ENCODE measurements around the gene LYST.

LYST gene

DNA sequence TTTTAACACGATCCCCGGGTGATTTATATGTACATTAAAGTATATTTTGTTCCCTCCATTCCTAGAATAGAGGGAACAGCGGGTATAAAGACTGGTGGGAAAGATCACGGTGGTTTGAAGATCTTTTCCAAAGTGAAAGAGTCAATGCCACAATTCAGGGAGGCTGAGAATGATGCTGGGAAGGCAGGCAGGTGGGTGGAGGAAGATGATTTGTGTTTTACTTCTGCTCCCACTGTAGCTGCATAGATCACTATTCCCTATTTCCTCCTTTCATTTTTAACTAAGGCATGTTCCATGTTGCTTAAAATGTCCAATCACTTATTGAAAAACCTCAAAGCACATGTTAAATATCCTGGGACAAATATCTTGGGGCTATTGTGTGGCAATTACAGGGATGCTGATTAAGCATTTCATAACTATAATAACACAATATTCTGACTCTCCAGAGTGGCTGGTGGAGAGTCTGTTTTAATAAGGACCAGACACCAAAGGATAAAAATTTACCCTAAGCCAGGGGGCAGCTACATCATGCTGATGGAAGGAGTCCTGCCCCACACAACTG, 8.4 kb upstream of the LYST start:
- no peak overlapping the region for H3K4me3 ChIP-seq (ENCODE audit: low read depth, low read length)

DNA sequence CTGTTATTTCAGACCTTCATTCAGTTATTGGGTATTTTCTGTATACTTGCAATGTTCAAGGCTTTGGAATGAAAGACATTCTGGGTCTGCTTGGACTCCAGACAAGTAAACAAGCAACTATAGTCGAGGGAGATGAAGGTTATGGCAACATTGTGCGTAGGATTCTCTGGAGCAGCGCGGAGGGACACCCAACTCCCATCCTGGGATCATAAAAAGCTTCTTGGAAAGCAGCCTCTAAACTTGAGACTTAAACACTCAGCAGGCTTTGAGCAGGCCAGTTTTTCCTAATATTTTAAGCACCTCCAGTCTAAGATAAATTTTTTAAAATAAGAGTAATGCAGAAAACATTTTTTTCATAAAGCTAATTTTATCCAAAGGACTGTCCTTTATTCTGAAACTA, 7.6 kb upstream of the LYST start:
- H3K4me3 ChIP-seq (ENCODE audit: low read depth, low read length), result no peak overlapping the region
- TF ChIP-seq, protein P1, sequence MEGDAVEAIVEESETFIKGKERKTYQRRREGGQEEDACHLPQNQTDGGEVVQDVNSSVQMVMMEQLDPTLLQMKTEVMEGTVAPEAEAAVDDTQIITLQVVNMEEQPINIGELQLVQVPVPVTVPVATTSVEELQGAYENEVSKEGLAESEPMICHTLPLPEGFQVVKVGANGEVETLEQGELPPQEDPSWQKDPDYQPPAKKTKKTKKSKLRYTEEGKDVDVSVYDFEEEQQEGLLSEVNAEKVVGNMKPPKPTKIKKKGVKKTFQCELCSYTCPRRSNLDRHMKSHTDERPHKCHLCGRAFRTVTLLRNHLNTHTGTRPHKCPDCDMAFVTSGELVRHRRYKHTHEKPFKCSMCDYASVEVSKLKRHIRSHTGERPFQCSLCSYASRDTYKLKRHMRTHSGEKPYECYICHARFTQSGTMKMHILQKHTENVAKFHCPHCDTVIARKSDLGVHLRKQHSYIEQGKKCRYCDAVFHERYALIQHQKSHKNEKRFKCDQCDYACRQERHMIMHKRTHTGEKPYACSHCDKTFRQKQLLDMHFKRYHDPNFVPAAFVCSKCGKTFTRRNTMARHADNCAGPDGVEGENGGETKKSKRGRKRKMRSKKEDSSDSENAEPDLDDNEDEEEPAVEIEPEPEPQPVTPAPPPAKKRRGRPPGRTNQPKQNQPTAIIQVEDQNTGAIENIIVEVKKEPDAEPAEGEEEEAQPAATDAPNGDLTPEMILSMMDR (IDR thresholded peaks at IDR 0.05; ENCODE audit: insufficient read depth, low read depth, low read length, missing control alignments), result no peak
- no peak for DNase-seq (ENCODE audit: low read depth)

More for the DNA sequence above, 8.4 kb upstream of the LYST start:
- no peak for DNase-seq (ENCODE audit: low read depth)
- TF ChIP-seq, protein P1 (IDR thresholded peaks at IDR 0.05; ENCODE audit: insufficient read depth, low read depth, low read length, missing control alignments), result no peak

DNA sequence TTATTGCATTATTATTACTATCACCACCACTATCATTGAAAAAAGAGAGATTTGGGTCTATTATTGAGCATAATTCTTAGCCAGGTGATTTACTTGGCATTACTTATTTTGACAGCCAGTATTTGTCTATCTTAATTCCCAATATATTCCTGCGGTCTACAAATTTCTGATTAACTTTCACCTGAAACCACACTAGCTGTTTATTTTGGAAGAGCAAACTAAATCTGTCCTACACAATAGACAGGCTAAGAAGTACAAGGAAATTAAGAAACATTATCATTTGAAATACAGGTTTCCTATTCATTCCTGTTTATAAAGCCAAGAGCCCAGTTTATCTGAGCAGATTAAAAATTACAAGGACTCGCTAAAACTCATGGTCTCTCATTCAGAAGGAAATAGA, 6.9 kb upstream of the LYST start:
- H3K4me3 ChIP-seq (ENCODE audit: low read depth, low read length), result no peak overlapping the region
- DNase-seq (ENCODE audit: low read depth), result no peak
- TF ChIP-seq, protein P1 (IDR thresholded peaks at IDR 0.05; ENCODE audit: insufficient read depth, low read depth, low read length, missing control alignments), result no peak

DNA sequence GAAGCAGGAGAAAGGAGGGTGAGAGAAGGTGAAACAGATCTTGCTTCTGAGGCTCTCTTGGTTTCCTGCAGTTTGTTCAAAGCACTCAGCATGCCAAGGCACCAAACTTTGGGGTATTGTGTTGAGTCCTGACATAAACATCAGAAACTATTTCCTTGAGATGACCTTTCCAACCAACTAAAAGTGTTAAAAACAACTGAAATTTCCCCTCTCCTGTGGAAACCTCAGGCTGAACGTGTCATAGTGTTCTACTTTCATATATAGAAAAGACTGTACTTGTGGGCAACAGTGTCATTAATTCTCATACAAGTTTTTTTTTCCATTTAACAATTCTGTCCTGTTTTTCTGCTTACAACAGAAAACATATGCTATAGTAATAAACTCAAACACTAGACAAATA, 6.3 kb upstream of the LYST start:
- TF ChIP-seq, protein P1 (IDR thresholded peaks at IDR 0.05; ENCODE audit: insufficient read depth, low read depth, low read length, missing control alignments), result no peak
- peak; percentile 35 for DNase-seq (ENCODE audit: low read depth)
- H3K4me3 ChIP-seq (ENCODE audit: low read depth, low read length), result no peak overlapping the region

DNA sequence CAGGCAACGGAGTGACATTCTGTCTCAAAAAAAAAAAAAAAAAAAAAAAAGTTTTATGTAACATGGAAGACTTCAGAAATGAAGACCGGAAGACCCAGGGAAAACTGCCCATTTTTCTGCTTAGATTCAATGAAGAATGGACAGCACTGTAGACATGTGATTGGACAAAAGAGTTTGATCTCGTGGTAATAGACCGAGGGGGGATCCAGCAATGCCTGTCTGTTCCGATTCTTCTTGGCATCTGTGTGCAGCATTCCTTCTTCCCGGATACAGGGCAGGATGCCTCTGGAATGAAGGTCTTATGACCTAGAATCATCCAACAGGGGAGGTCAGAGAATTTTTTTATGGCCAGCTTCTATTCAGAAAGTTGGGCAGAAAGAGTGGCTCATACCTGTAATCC, 5.6 kb upstream of the LYST start:
- no peak for DNase-seq (ENCODE audit: low read depth)
- TF ChIP-seq, protein P1 (IDR thresholded peaks at IDR 0.05; ENCODE audit: insufficient read depth, low read depth, low read length, missing control alignments), result no peak

DNA sequence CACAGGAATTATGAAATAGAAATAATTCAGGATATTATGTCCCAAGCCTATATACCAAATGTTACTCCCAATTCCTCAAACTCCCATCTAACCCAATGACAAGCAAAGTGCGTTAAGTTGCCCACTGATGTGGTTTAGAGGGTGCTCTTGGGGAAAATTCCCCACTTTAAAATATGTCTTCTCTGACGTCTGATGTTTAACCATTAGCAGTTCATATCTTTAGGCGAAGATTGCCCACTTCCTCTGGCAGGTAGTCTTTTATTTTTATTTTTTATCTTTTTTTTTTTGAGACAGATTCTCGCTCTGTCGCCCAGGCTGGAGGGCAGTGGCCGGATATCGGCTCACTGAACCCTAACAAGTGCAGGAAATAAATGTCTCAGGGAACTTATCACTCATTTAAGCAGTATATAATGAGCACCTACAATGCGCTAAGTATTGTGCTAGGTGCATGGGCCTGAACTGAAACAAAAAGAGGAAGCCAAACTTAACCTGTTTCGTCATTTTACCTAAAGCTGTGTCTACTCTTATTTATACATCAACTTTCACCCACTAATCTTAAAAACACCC, 1.3 kb upstream of the LYST start:
- peak; percentile 65 for DNase-seq (ENCODE audit: low read depth)
- TF ChIP-seq, protein P1 (IDR thresholded peaks at IDR 0.05; ENCODE audit: insufficient read depth, low read depth, low read length, missing control alignments), result no peak
- peak overlapping the region; percentile 84 for H3K4me3 ChIP-seq (ENCODE audit: low read depth, low read length)

More for the DNA sequence above, 5.6 kb upstream of the LYST start:
- no peak overlapping the region for H3K4me3 ChIP-seq (ENCODE audit: low read depth, low read length)
